OCI-LY1 (cell line): ENCODE measurements around the gene ZNF800.
"Not testable (repeated sequence)": the region's sequence is repeated elsewhere in the genome, so short reads cannot be mapped to it uniquely, and the experiment has no call there.

ENCODE experiments used
- H2AFZ ChIP-seq: fragments of 200-600 bp; sonication (generic), shearing (Covaris generic); 2 replicates; pipeline ENCODE4 v1.6.0; 2014; ENCODE audit warnings: antibody characterized with exemption, mild to moderate bottlenecking, low read length
- H3F3A ChIP-seq: fragments of 200-600 bp; sonication (generic), shearing (Covaris generic); 2 replicates; pipeline ENCODE4 v1.6.0; 2014; ENCODE audit warnings: mild to moderate bottlenecking, antibody characterized with exemption, low read length, moderate library complexity; ENCODE audit not compliant: insufficient read depth
- H3K27ac ChIP-seq: fragments of 200-600 bp; sonication (generic); 2 replicates; pipeline ENCODE4 v1.5.1; 2014; ENCODE audit warnings: low read length, mixed run types, mild to moderate bottlenecking, low read depth; ENCODE audit not compliant: poor library complexity, severe bottlenecking
- H3K27me3 ChIP-seq: fragments of 200-600 bp; sonication (generic); 2 replicates; pipeline ENCODE4 v1.6.0; 2014; ENCODE audit warnings: antibody characterized with exemption, mild to moderate bottlenecking, low read length, moderate library complexity; ENCODE audit not compliant: insufficient read depth
- H3K36me3 ChIP-seq: fragments of 200-600 bp; sonication (generic); 2 replicates; pipeline ENCODE4 v1.6.1; 2014; ENCODE audit warnings: mild to moderate bottlenecking, antibody characterized with exemption, low read length, moderate library complexity, mixed read lengths; ENCODE audit not compliant: insufficient read depth
- H3K4me1 ChIP-seq: fragments of 200-600 bp; sonication (generic); 2 replicates; pipeline ENCODE4 v1.5.1; 2014; ENCODE audit warnings: mild to moderate bottlenecking, low read length, moderate library complexity; ENCODE audit not compliant: insufficient read depth, severe bottlenecking
- H3K4me2 ChIP-seq: fragments of 200-600 bp; sonication (generic), shearing (Covaris generic); 2 replicates; pipeline ENCODE4 v1.6.1; 2014; ENCODE audit warnings: low read length
- H3K4me3 ChIP-seq: fragments of 200-600 bp; sonication (generic); 2 replicates; pipeline ENCODE4 v1.5.1; 2014; ENCODE audit warnings: low read length, low read depth, mild to moderate bottlenecking, mixed read lengths; ENCODE audit not compliant: poor library complexity, severe bottlenecking
- H3K79me2 ChIP-seq: fragments of 200-600 bp; shearing (Covaris generic); 2 replicates; pipeline ENCODE4 v1.6.1; 2016; ENCODE audit warnings: mixed run types, low read length, mixed read lengths; ENCODE audit not compliant: insufficient read depth
- H3K9ac ChIP-seq: fragments of 200-600 bp; sonication (generic), shearing (Covaris generic); 2 replicates; pipeline ENCODE4 v1.6.1; 2014; ENCODE audit warnings: mild to moderate bottlenecking, low read length, mixed read lengths
- H3K9me2 ChIP-seq: fragments of 200-600 bp; sonication (generic), shearing (Covaris generic); 2 replicates; pipeline ENCODE4 v1.6.1; 2014; ENCODE audit warnings: low read depth, mild to moderate bottlenecking, low read length, mixed read lengths
- H3K9me3 ChIP-seq: fragments of 200-600 bp; shearing (Covaris generic); 2 replicates; pipeline ENCODE4 v1.6.1; 2014; ENCODE audit warnings: low read length, mixed read lengths
- H4K20me1 ChIP-seq: fragments of 200-600 bp; sonication (generic), shearing (Covaris generic); 2 replicates; pipeline ENCODE4 v1.6.0; 2016; ENCODE audit warnings: mild to moderate bottlenecking, low read length; ENCODE audit not compliant: insufficient read depth
- EZH2 ChIP-seq: fragments of 200-600 bp; sonication (generic), shearing (Covaris generic); IDR thresholded peaks from 2 replicates; pipeline ENCODE4 v1.8.0; 2017; ENCODE audit warnings: borderline replicate concordance, mixed run types, mild to moderate bottlenecking, antibody characterized with exemption, low read length, moderate library complexity, mixed read lengths
- TF ChIP-seq, protein P1 (sequence below): fragments of 200-600 bp; sonication (generic), shearing (Covaris generic); IDR thresholded peaks from 2 replicates; pipeline ENCODE4 v1.5.1; 2017; ENCODE audit warnings: mild to moderate bottlenecking, antibody characterized with exemption, low read length, moderate library complexity, mixed read lengths

The ZNF800 gene

GRCh38 chr7:127437837-127438236 lies 45.3 kb upstream of the ZNF800 start:
- no peak overlapping the region for H3K9ac ChIP-seq
- H3K9me2 ChIP-seq = no peaks in the 10 kb centered on the region
- no peaks in the 10 kb centered on the region for H3K27me3 ChIP-seq
- H3K9me3 ChIP-seq = peaks cover 3% of the 10 kb centered on the region; the same call in 1 of the 2 replicates
- H3F3A ChIP-seq = no peaks in the 10 kb centered on the region
- H2AFZ ChIP-seq = no peak overlapping the region
- H3K4me3 ChIP-seq = no peak overlapping the region
- TF ChIP-seq, protein P1, sequence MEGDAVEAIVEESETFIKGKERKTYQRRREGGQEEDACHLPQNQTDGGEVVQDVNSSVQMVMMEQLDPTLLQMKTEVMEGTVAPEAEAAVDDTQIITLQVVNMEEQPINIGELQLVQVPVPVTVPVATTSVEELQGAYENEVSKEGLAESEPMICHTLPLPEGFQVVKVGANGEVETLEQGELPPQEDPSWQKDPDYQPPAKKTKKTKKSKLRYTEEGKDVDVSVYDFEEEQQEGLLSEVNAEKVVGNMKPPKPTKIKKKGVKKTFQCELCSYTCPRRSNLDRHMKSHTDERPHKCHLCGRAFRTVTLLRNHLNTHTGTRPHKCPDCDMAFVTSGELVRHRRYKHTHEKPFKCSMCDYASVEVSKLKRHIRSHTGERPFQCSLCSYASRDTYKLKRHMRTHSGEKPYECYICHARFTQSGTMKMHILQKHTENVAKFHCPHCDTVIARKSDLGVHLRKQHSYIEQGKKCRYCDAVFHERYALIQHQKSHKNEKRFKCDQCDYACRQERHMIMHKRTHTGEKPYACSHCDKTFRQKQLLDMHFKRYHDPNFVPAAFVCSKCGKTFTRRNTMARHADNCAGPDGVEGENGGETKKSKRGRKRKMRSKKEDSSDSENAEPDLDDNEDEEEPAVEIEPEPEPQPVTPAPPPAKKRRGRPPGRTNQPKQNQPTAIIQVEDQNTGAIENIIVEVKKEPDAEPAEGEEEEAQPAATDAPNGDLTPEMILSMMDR = no peak
- H3K4me1 ChIP-seq = no peaks in the 10 kb centered on the region
- no peak overlapping the region for H3K4me2 ChIP-seq
- H3K79me2 ChIP-seq = no peaks in the 10 kb centered on the region
- H4K20me1 ChIP-seq = no peaks in the 10 kb centered on the region
- H3K27ac ChIP-seq = no peak overlapping the region
- no peaks in the 10 kb centered on the region for H3K36me3 ChIP-seq

DNA sequence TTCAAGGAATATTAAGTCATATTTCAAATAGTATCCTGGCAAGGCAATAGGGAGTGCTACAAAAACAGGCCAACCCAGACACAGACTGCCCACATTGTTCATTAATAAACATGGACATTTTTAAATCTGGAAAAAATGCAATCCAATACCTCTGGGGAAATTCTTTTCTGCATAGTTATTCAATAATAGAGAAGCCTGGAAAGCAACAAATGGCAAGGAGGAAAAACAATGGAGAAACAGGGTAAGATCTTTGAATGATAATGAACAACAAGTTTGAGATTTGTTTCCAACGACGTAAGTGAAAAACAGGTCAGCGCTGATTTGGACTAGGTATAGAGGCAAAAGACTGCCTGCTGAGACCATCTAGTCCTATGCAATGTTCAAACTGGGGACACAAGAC lies 44.7 kb upstream of the ZNF800 start:
- H3K79me2 ChIP-seq = no peaks in the 10 kb centered on the region
- H4K20me1 ChIP-seq = no peaks in the 10 kb centered on the region
- no peak for TF ChIP-seq EZH2
- TF ChIP-seq, protein P1 = no peak
- H3F3A ChIP-seq = no peaks in the 10 kb centered on the region
- H3K4me1 ChIP-seq = no peaks in the 10 kb centered on the region
- H3K27me3 ChIP-seq = no peaks in the 10 kb centered on the region
- no peak overlapping the region for H3K27ac ChIP-seq
- H3K4me2 ChIP-seq = no peak overlapping the region
- no peaks in the 10 kb centered on the region for H3K36me3 ChIP-seq
- no peak overlapping the region for H3K4me3 ChIP-seq
- no peak overlapping the region for H2AFZ ChIP-seq
- H3K9me2 ChIP-seq = no peaks in the 10 kb centered on the region
- H3K9ac ChIP-seq = no peak overlapping the region
- peaks cover 3% of the 10 kb centered on the region; the same call in 1 of the 2 replicates for H3K9me3 ChIP-seq

DNA sequence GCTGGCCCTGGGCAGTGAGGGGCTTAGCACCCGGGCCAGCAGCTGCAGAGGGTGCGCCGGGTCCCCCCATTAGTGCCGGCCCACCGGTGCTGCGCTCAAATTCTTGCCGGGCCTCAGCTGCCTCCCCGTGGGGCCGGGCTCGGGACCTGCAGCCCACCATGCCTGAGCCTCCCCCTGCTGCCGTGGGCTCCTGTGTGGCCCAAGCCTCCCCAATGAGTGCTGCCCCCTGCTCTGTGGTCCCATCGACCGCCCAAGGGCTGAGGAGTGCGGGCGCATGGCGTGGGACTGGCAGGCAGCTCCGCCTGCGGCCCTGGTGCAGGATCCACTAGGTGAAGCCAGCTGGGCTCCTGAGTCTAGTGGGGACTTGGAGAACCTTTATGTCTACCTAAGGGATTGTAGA lies 36.8 kb upstream of the ZNF800 start:
- not testable (repeated sequence) for H3K4me2 ChIP-seq, H3K79me2 ChIP-seq, H3K36me3 ChIP-seq, H4K20me1 ChIP-seq, H2AFZ ChIP-seq, H3K9me2 ChIP-seq, H3K27ac ChIP-seq, H3K9me3 ChIP-seq, H3K9ac ChIP-seq, H3F3A ChIP-seq, H3K27me3 ChIP-seq, H3K4me1 ChIP-seq, H3K4me3 ChIP-seq

DNA sequence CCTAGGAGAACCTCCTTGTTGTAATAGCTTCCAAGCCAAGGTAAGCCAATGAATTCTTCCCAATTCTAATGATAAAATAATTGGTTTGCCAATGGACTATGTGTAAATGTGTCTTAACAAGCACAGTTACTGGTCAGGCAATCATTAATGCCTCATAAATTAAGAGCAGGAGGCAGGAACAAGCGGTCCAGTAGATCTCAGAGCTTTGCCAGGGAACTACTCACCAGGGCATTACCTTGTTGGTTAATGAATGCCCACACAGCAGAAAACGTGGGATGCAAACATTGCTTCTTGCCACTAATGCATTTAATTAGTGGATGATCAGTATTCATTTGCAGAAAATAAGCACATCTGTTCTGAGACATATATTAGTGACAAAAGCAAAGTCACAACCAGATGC lies 26.7 kb upstream of the ZNF800 start:
- no peaks in the 10 kb centered on the region for H3K27me3 ChIP-seq
- no peaks in the 10 kb centered on the region for H3K36me3 ChIP-seq
- no peaks in the 10 kb centered on the region for H3K9me3 ChIP-seq
- TF ChIP-seq EZH2 = no peak
- TF ChIP-seq, protein P1 = no peak
- H3K9me2 ChIP-seq = no peaks in the 10 kb centered on the region
- no peak overlapping the region for H3K27ac ChIP-seq
- peaks cover under 1% of the 10 kb centered on the region for H3K4me1 ChIP-seq
- H3F3A ChIP-seq = no peaks in the 10 kb centered on the region
- H4K20me1 ChIP-seq = no peaks in the 10 kb centered on the region
- H3K4me2 ChIP-seq = no peak overlapping the region
- no peak overlapping the region for H3K4me3 ChIP-seq
- no peak overlapping the region for H2AFZ ChIP-seq
- H3K9ac ChIP-seq = no peak overlapping the region
- H3K79me2 ChIP-seq = no peaks in the 10 kb centered on the region
